WERI-Rb-1 (cell line): ENCODE data around the gene NPIPB2.

Experiments
- DNase-seq: peaks from one replicate; pipeline ENCODE4 v3.0.0-alpha.2; 2020
- H3K27ac ChIP-seq: fragments of 250-450 bp; sonication (Bioruptor Pico); 2 replicates; pipeline ENCODE4 v1.5.1; 2020; ENCODE audit warnings: mild to moderate bottlenecking, moderate library complexity
- H3K27me3 ChIP-seq: fragments of 250-450 bp; sonication (Bioruptor Pico); 2 replicates; pipeline ENCODE4 v1.5.1; 2021; ENCODE audit warnings: mild to moderate bottlenecking, low read depth, moderate library complexity; ENCODE audit not compliant: insufficient read depth, severe bottlenecking
- H3K36me3 ChIP-seq: fragments of 250-450 bp; sonication (Bioruptor Pico); 2 replicates; pipeline ENCODE4 v1.5.1; 2020; ENCODE audit warnings: mild to moderate bottlenecking, moderate library complexity
- H3K4me3 ChIP-seq: 2 replicates; pipeline ENCODE4 v1.5.1; 2011; ENCODE audit warnings: low read depth, mild to moderate bottlenecking, control low read depth, low read length
- H3K9me3 ChIP-seq: fragments of 250-450 bp; sonication (Bioruptor Pico); 2 replicates; pipeline ENCODE4 v1.5.1; 2021; ENCODE audit warnings: mild to moderate bottlenecking, moderate library complexity; ENCODE audit not compliant: severe bottlenecking
- TF ChIP-seq, protein P1 (sequence below): IDR thresholded peaks from 2 replicates; pipeline ENCODE4 v1.5.1; 2011; ENCODE audit warnings: low read depth, mild to moderate bottlenecking, control low read depth, inconsistent platforms, low read length

Gene NPIPB2

DNA sequence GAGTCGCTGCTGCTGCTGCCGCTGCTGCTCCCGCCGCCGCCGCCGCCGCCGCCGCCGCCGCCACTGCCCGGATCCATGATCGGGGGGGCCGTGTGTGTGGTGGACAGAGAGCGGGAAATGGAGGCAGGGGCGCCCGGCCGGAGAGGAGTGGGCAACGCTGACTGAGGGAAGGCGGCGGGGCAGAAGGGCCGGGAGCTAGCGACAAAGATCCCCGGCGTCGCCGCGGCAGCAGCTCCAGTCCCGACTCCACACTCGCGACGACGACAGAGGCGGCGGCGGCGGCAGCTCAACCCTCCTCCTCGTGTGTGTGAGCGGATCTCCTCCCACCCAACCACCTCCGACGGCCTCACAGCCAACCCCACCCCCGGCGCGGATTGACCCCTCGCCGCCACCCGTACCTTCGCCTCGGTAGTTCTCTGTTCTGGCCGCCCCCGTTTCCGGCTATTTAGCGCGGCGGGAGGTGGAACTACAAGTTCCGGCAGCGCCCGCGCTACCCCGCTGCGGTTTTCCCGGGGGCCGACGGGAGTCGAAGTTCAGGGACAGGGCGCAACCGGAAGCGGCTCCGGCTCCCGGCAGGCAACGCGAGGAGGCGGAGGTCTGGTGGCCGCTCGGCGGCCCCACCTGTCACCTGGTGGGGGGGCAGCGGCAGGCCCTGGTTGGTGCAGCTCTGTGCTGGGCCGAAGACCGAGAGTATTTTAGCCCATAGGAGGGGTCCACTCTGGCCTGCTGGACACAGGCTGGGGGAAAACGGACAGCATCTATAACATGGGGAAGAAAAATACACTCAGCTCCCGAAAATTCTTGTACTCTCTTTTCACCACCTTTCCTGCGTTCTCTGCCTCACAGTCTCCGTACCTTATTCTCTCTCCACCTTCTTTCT is 26.0 kb downstream of the NPIPB2 start, which contains the start of gene GSPT1:
Gene GSPT1, minus strand, starts transcription at position 313 of the 880 bp plus-strand sequence. Its CDS starts 236 bp downstream, at position 77.
- H3K4me3 ChIP-seq = peak within 1 kb of the TSS; percentile 84
- H3K9me3 ChIP-seq = no peaks in the 10 kb centered on the region
- TF ChIP-seq, protein P1, sequence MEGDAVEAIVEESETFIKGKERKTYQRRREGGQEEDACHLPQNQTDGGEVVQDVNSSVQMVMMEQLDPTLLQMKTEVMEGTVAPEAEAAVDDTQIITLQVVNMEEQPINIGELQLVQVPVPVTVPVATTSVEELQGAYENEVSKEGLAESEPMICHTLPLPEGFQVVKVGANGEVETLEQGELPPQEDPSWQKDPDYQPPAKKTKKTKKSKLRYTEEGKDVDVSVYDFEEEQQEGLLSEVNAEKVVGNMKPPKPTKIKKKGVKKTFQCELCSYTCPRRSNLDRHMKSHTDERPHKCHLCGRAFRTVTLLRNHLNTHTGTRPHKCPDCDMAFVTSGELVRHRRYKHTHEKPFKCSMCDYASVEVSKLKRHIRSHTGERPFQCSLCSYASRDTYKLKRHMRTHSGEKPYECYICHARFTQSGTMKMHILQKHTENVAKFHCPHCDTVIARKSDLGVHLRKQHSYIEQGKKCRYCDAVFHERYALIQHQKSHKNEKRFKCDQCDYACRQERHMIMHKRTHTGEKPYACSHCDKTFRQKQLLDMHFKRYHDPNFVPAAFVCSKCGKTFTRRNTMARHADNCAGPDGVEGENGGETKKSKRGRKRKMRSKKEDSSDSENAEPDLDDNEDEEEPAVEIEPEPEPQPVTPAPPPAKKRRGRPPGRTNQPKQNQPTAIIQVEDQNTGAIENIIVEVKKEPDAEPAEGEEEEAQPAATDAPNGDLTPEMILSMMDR = 0 out of 2 replicates have a peak, but pooled peaks have one; percentile 9
- peaks cover 20% of the 10 kb centered on the region for H3K36me3 ChIP-seq
- DNase-seq = peak; percentile 99
- H3K27me3 ChIP-seq = no peaks in the 10 kb centered on the region
- H3K27ac ChIP-seq = peak within 1 kb of the TSS; percentile 92

DNA sequence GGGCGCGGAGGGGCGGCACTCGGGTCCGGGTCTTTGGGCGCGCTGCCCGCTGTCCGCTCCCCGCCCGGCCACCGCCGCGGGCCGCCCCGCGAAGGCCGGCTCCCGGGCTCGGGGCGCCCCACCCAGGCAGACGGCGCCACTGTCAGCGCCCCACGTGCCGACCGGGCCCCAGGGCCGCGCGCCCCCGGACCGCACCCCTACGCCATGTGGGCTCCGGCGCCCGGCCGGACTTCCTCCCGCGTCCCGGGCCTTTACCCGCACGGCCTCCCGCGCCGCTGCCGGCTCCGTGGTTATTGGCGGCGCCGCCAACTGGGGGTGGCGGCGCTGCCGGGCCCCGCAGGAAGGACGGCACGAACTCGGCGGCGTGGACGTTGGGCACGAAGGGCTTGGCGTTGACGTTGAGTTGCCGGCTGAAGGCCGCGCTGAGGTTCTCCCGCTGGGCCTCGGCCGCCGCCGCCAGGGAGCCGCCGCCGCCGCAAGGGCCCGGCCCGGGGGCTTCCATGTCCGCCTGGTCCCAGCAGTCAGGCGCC is 26.7 kb downstream of the NPIPB2 start:
- TF ChIP-seq, protein P1 = no peak
- peak overlapping the region; percentile 84 for H3K4me3 ChIP-seq
- H3K9me3 ChIP-seq = no peaks in the 10 kb centered on the region
- H3K36me3 ChIP-seq = peaks cover 27% of the 10 kb centered on the region
- peak overlapping the region; percentile 92 for H3K27ac ChIP-seq
- no peak for DNase-seq
- H3K27me3 ChIP-seq = no peaks in the 10 kb centered on the region

DNA sequence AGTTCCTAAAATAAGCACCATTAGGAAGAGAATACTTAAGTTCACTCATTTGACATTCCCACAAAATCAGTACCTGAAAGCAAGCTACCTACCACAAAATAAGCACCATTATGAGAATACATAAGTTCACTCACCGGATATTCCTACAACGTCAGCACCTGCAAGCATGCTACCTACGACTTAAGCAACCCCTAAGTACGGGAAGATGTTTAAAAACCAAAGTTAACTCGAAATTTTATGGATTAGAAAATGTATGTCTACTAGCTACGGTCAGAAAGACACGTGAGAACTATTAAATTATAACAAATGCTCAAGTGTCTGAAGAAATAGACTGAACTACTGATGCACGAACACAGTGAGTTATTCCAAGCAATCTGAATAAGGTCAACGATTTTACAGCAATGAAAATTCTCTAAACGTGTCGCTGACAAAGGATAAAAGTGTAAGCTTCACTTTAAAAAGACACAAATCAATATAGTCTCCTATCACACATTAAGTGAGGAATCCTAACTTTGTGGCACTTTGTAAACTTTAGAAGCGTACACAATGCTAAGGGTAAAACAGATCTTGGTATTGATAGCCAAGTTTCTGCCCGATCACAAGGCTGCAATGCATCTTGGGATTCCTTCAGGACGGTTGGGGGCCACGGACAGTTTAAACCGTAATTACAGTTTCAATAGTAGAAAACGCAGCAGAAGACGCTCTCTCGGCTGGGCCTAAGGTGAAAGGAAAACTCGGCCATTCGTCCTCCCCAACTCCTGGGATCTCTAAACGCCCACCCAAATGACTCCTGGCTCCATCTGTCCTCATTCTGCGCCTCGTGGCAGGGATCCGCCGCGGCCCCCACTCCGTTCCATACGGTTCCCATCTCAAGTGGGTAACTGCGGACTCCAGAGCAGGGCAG is 27.4 kb downstream of the NPIPB2 start:
- Histone ChIP-seq H3K27ac (peak overlapping the region; percentile 92), H3K4me3 (peak overlapping the region; percentile 84), H3K9me3 (no peaks in the 10 kb centered on the region), H3K36me3 (peaks cover 28% of the 10 kb centered on the region), H3K27me3 (no peaks in the 10 kb centered on the region)
- peak; percentile 16 for DNase-seq
- TF ChIP-seq, protein P1 = no peak

DNA sequence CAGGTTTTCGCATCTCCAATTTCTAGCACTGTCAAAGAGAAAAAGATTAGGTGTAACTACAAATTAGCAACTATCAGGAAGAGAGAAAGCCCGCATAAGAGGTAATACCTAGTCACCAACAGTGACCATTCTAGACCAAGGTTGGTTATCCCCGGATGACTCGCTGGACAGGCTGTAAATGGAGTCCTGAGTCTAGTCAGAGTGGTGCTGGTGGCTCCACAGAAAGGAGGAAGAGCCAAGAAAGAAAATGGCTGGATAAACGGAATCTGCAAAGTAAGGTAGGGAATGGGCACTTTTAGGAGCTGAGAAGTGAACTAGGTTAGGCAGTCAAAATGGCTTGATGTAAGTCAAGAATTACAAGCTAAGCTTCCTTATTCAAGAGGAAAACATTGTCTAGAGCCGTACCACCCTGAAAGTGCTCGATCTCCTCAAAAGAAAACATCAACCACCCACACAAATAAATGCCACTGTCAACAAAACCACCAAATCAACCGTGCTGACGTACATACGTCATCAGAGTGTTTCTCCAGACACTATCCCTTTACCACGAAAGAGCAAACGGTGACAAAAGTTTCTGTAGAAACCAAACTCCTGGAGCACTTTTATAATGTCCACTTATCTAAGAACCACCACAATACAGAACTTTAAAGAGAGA is 28.3 kb downstream of the NPIPB2 start:
- DNase-seq = no peak
- no peak overlapping the region for H3K27ac ChIP-seq

More for the DNA sequence above, 28.3 kb downstream of the NPIPB2 start:
- no peaks in the 10 kb centered on the region for H3K9me3 ChIP-seq
- TF ChIP-seq, protein P1 = no peak
- H3K4me3 ChIP-seq = no peak overlapping the region
- no peaks in the 10 kb centered on the region for H3K27me3 ChIP-seq
- H3K36me3 ChIP-seq = peaks cover 32% of the 10 kb centered on the region
